ENCODE measurements around the gene MRPL12. TPM values are rescaled to one million over a fixed set of nuclear protein-coding genes. Genes with fewer than 3 reads are reported as not detected.
A peak's percentile ranks its signal among the peaks of the same experiment; 100 is the strongest.

The MRPL12 gene
- total RNA-seq, 1 donor from 2014 or later = 38.7 TPM

DNA sequence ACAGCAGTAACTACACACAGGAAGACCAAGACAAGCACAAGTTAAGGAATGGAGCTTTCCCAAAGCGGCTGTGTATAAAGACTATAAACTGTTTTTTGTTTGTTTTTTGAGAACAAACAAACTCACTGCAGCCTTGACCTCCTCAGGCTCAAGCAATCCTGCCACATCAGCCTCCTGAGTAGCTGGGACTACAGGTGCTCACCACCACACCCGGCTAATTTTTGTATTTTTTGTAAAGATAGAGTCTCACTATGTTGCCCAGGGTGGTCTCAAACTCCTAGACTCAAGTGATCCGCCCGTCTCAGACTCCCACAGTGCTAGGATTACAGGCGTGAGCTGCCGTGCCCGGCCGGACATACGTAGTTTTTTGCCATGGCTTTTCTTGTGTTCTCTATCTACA, 42.7 kb upstream of the MRPL12 start:
- TF ChIP-seq, protein P1, sequence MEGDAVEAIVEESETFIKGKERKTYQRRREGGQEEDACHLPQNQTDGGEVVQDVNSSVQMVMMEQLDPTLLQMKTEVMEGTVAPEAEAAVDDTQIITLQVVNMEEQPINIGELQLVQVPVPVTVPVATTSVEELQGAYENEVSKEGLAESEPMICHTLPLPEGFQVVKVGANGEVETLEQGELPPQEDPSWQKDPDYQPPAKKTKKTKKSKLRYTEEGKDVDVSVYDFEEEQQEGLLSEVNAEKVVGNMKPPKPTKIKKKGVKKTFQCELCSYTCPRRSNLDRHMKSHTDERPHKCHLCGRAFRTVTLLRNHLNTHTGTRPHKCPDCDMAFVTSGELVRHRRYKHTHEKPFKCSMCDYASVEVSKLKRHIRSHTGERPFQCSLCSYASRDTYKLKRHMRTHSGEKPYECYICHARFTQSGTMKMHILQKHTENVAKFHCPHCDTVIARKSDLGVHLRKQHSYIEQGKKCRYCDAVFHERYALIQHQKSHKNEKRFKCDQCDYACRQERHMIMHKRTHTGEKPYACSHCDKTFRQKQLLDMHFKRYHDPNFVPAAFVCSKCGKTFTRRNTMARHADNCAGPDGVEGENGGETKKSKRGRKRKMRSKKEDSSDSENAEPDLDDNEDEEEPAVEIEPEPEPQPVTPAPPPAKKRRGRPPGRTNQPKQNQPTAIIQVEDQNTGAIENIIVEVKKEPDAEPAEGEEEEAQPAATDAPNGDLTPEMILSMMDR (IDR thresholded peaks at IDR 0.05) = no peak
- DNase-seq (ENCODE audit: low spot score) = no peak
- no peak overlapping the region for H3K27ac Mint-ChIP-seq (ENCODE audit: unreplicated experiment)
- H3K4me3 Mint-ChIP-seq (ENCODE audit: unreplicated experiment) = no peak overlapping the region
- no peaks in the 10 kb centered on the region for H3K9me3 Mint-ChIP-seq (ENCODE audit: low read depth)
- H3K4me1 Mint-ChIP-seq (ENCODE audit: low read depth) = peaks cover 3% of the 10 kb centered on the region
- no peaks in the 10 kb centered on the region for H3K36me3 Mint-ChIP-seq (ENCODE audit: low read depth)
- no peaks in the 10 kb centered on the region for H3K27me3 Mint-ChIP-seq (ENCODE audit: low read depth)

DNA sequence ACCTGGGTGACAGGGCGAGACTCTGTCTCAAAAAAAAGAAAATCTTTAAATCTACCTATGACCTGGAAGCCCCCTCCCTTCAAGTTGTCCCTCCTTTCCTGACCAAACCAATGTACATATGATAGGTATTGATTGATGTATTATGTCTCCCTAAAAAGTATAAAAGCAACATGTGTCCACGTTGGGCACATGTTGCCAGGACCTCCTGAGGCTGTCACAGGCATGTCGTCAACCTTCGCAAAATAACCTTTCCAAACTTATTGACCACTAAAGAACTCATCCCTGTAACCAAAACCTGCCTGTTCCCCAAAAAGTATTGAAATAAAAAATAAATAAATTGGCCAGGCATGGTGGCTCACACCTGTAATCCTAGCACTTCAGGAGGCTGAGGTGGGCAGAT, 41.2 kb upstream of the MRPL12 start:
- no peak for DNase-seq (ENCODE audit: low spot score)
- H3K9me3 Mint-ChIP-seq (ENCODE audit: low read depth) = no peaks in the 10 kb centered on the region
- TF ChIP-seq, protein P1 (IDR thresholded peaks at IDR 0.05) = no peak
- no peak overlapping the region for H3K27ac Mint-ChIP-seq (ENCODE audit: unreplicated experiment)
- no peak overlapping the region for H3K4me3 Mint-ChIP-seq (ENCODE audit: unreplicated experiment)
- H3K4me1 Mint-ChIP-seq (ENCODE audit: low read depth) = peaks cover 11% of the 10 kb centered on the region
- no peaks in the 10 kb centered on the region for H3K27me3 Mint-ChIP-seq (ENCODE audit: low read depth)
- H3K36me3 Mint-ChIP-seq (ENCODE audit: low read depth) = no peaks in the 10 kb centered on the region

DNA sequence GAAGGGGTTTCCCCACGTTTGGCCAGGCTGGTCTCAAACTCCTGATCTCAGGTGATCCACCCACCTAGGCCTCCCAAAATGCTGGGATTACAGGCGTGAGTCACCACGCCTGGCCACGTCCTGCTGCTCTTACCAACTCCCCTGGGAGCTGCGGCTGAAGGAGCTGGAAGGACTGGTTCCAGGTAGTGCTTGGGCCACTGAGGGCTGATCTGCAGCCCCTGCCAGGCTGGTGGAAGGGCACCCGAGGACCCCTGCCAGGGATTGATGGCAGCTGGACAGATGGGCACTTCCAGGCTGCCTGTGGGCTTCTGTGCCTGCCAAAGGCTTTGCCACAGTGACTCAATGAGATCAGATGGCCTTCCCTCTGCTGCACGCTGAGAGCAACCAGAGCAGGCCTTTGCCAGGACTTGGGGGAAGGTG, 39.1 kb upstream of the MRPL12 start:
- no peak for DNase-seq (ENCODE audit: low spot score)
- Mint-ChIP-seq H3K36me3 (ENCODE audit: low read depth) (no peaks in the 10 kb centered on the region), H3K4me1 (ENCODE audit: low read depth) (peaks cover 26% of the 10 kb centered on the region), H3K9me3 (ENCODE audit: low read depth) (no peaks in the 10 kb centered on the region), H3K27me3 (ENCODE audit: low read depth) (no peaks in the 10 kb centered on the region), H3K27ac (ENCODE audit: unreplicated experiment) (peak overlapping the region; percentile 41), H3K4me3 (ENCODE audit: unreplicated experiment) (no peak overlapping the region)
- TF ChIP-seq, protein P1 (IDR thresholded peaks at IDR 0.05) = no peak

DNA sequence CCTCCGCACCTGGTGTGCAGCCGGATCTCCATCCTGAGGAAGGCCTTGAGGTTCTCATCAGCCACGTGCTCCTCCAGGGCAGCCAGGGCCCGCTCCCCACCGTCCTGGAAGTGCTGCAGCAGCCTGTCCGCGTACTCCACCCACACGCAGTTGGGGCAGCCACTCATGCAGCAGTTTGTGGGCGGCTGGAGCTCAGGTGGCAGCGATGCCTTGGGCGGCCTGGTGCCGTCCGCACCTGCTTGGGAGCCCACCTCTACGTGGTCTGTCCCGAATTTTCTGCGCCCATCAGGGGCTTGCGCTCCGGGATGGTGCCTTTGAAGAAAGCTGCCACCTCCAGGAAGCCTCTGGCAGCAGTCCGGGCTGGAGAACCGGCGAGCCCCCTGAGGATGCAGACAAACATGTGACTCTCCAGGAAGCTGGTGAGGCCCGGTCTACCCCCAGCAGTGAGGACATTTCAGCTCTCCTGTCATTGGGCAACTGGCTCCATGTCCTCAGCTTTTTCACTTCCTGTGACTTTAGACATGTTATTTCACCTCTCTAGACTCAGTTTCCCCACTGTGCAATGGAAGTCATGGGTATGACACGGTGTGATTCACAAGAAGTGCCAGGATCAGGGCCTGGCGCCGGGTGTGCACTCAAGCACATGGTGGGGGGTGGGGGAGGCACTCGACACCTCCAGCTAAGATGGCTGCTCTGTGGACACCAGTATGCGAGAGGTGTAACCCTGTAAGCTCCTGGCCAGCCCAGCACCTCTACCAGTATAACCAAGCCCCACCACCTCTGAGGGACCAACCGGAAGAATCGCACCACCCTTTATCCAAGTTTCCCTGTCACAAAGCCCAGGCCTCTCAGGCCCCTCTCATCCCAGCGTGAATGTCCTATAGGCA, 37.7 kb upstream of the MRPL12 start:
- peaks cover 26% of the 10 kb centered on the region for H3K4me1 Mint-ChIP-seq (ENCODE audit: low read depth)
- peaks cover 2% of the 10 kb centered on the region for H3K36me3 Mint-ChIP-seq (ENCODE audit: low read depth)
- TF ChIP-seq, protein P1 (IDR thresholded peaks at IDR 0.05) = no peak
- H3K27me3 Mint-ChIP-seq (ENCODE audit: low read depth) = no peaks in the 10 kb centered on the region
- peak; percentile 68 for DNase-seq (ENCODE audit: low spot score)
- peak overlapping the region; percentile 74 for H3K27ac Mint-ChIP-seq (ENCODE audit: unreplicated experiment)
- no peaks in the 10 kb centered on the region for H3K9me3 Mint-ChIP-seq (ENCODE audit: low read depth)
- H3K4me3 Mint-ChIP-seq (ENCODE audit: unreplicated experiment) = peak overlapping the region; percentile 94

DNA sequence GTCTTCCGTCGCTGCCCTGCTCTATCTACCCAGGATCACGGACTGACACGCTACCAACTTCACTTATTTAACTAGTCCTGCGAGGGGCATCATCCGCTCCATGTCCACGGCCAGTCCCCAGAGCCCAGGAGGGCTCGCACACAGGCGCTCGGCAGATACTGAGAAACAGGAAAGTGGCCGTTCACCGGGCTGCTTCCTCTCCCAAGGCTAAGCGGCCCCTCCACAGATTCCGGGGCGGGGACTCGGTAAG, 37.1 kb upstream of the MRPL12 start:
- peak overlapping the region; percentile 94 for H3K4me3 Mint-ChIP-seq (ENCODE audit: unreplicated experiment)

More for the DNA sequence above, 37.1 kb upstream of the MRPL12 start:
- no peaks in the 10 kb centered on the region for H3K9me3 Mint-ChIP-seq (ENCODE audit: low read depth)
- peaks cover 26% of the 10 kb centered on the region for H3K4me1 Mint-ChIP-seq (ENCODE audit: low read depth)
- no peaks in the 10 kb centered on the region for H3K27me3 Mint-ChIP-seq (ENCODE audit: low read depth)
- peak overlapping the region; percentile 74 for H3K27ac Mint-ChIP-seq (ENCODE audit: unreplicated experiment)
- H3K36me3 Mint-ChIP-seq (ENCODE audit: low read depth) = peaks cover 2% of the 10 kb centered on the region
- peak; percentile 61 for DNase-seq (ENCODE audit: low spot score)
- TF ChIP-seq, protein P1 (IDR thresholded peaks at IDR 0.05) = no peak
